ENCODE data around the gene UGCG.
A peak's percentile ranks its signal among the peaks of the same experiment; 100 is the strongest.
"Not testable (repeated sequence)": the region's sequence is repeated elsewhere in the genome, so short reads cannot be mapped to it uniquely, and the experiment has no call there.

UGCG gene

GRCh38 chr9:111895996-111896941 lies at the start of gene UGCG:
Gene UGCG (plus strand): TSS chr9:111896814. CDS start chr9:111897216, 402 bp downstream.
- DNase-seq (ENCODE audit: low read depth, low spot score), result peak; percentile 71

- no peak for DNase-seq (ENCODE audit: low read depth, low spot score)
Measured at GRCh38 chr9:111851553-111851952, 45.1 kb upstream of the UGCG start.

- DNase-seq (ENCODE audit: low read depth, low spot score), result no peak
Measured at GRCh38 chr9:111852291-111852690, 44.3 kb upstream of the UGCG start.

GRCh38 chr9:111853450-111853827 lies 43.2 kb upstream of the UGCG start:
- no peak for DNase-seq (ENCODE audit: low read depth, low spot score)

GRCh38 chr9:111854799-111855198 lies 41.8 kb upstream of the UGCG start:
- DNase-seq (ENCODE audit: low read depth, low spot score), result no peak

GRCh38 chr9:111857555-111858211 lies 38.9 kb upstream of the UGCG start:
- no peak for DNase-seq (ENCODE audit: low read depth, low spot score)

GRCh38 chr9:111860443-111860842 lies 36.2 kb upstream of the UGCG start:
- no peak for DNase-seq (ENCODE audit: low read depth, low spot score)

GRCh38 chr9:111863636-111864035 lies 33.0 kb upstream of the UGCG start:
- DNase-seq (ENCODE audit: low read depth, low spot score), result no peak

- no peak for DNase-seq (ENCODE audit: low read depth, low spot score)
Measured at GRCh38 chr9:111866976-111867375, 29.6 kb upstream of the UGCG start.

- DNase-seq (ENCODE audit: low read depth, low spot score), result no peak
Measured at GRCh38 chr9:111868475-111868874, 28.1 kb upstream of the UGCG start.

GRCh38 chr9:111870774-111871498 lies 25.7 kb upstream of the UGCG start:
- no peak for DNase-seq (ENCODE audit: low read depth, low spot score)

- no peak for DNase-seq (ENCODE audit: low read depth, low spot score)
Measured at GRCh38 chr9:111871499-111871855, 25.1 kb upstream of the UGCG start.

GRCh38 chr9:111872886-111873285 lies 23.7 kb upstream of the UGCG start:
- DNase-seq (ENCODE audit: low read depth, low spot score), result no peak

GRCh38 chr9:111873901-111874300 lies 22.7 kb upstream of the UGCG start:
- no peak for DNase-seq (ENCODE audit: low read depth, low spot score)

- no peak for DNase-seq (ENCODE audit: low read depth, low spot score)
Measured at GRCh38 chr9:111874500-111874899, 22.1 kb upstream of the UGCG start.

GRCh38 chr9:111875291-111875690 lies 21.3 kb upstream of the UGCG start:
- DNase-seq (ENCODE audit: low read depth, low spot score), result not testable (repeated sequence)

GRCh38 chr9:111875691-111876090 lies 20.9 kb upstream of the UGCG start:
- DNase-seq (ENCODE audit: low read depth, low spot score), result not testable (repeated sequence)

GRCh38 chr9:111876179-111876578 lies 20.4 kb upstream of the UGCG start:
- no peak for DNase-seq (ENCODE audit: low read depth, low spot score)

- no peak for DNase-seq (ENCODE audit: low read depth, low spot score)
Measured at GRCh38 chr9:111877420-111877819, 19.2 kb upstream of the UGCG start.

GRCh38 chr9:111878946-111879345 lies 17.7 kb upstream of the UGCG start:
- DNase-seq (ENCODE audit: low read depth, low spot score), result no peak

GRCh38 chr9:111886983-111887718 lies 9.5 kb upstream of the UGCG start:
- no peak for DNase-seq (ENCODE audit: low read depth, low spot score)

- DNase-seq (ENCODE audit: low read depth, low spot score), result no peak
Measured at GRCh38 chr9:111890334-111890733, 6.3 kb upstream of the UGCG start.

Measured in activated CD4-positive, CD25-positive, alpha-beta regulatory T cell treated with anti-CD3 and anti-CD28 coated beads, Interleukin-2, amount 50 U/mL, for 16 hours (primary cell).